WTC11 (cell line): ENCODE data around the gene HPGD.

ENCODE experiments used
- ETV6 ChIP-seq: sonication (generic); formaldehyde crosslinking; IDR thresholded peaks from 2 replicates; pipeline ENCODE4 v1.8.1; 2022; ENCODE audit warnings: mild to moderate bottlenecking, missing genetic modification reagents
- FOXJ3 ChIP-seq: sonication (generic); formaldehyde crosslinking; IDR thresholded peaks from 2 replicates; pipeline ENCODE4 v1.9.0; 2021; ENCODE audit warnings: missing genetic modification reagents, mild to moderate bottlenecking, borderline replicate concordance
- FOXP1 ChIP-seq: sonication (generic); formaldehyde crosslinking; IDR thresholded peaks from 2 replicates; pipeline ENCODE4 v1.8.0; 2022; ENCODE audit warnings: missing genetic modification reagents, mild to moderate bottlenecking, moderate library complexity, borderline replicate concordance
- GABPB1 ChIP-seq: sonication (generic); formaldehyde crosslinking; IDR thresholded peaks from 2 replicates; pipeline ENCODE4 v1.8.1; 2023; ENCODE audit warnings: mild to moderate bottlenecking, missing genetic modification reagents
- JUN ChIP-seq: sonication (generic); formaldehyde crosslinking; IDR thresholded peaks from 2 replicates; pipeline ENCODE4 v1.8.0; 2023; ENCODE audit warnings: mild to moderate bottlenecking, missing genetic modification reagents
- RORB ChIP-seq: fragments of 250-450 bp; sonication (Bioruptor Pico); IDR thresholded peaks from 2 replicates; pipeline ENCODE4 v1.9.0; 2021; ENCODE audit warnings: mild to moderate bottlenecking
- TF ChIP-seq, protein P1 (sequence below): sonication (generic); formaldehyde crosslinking; IDR thresholded peaks from 2 replicates; pipeline ENCODE4 v1.8.0; 2022; ENCODE audit warnings: mild to moderate bottlenecking, missing genetic modification reagents
- TF ChIP-seq, protein P2 (sequence below): fragments of 200-600 bp; IDR thresholded peaks from 2 replicates; pipeline ENCODE4 v1.8.0; 2022; ENCODE audit warnings: antibody characterized with exemption
- TF ChIP-seq, protein P3 (sequence below): sonication (generic); formaldehyde crosslinking; IDR thresholded peaks from 2 replicates; pipeline ENCODE4 v1.8.0; 2022; ENCODE audit warnings: mild to moderate bottlenecking, missing genetic modification reagents

DNA sequence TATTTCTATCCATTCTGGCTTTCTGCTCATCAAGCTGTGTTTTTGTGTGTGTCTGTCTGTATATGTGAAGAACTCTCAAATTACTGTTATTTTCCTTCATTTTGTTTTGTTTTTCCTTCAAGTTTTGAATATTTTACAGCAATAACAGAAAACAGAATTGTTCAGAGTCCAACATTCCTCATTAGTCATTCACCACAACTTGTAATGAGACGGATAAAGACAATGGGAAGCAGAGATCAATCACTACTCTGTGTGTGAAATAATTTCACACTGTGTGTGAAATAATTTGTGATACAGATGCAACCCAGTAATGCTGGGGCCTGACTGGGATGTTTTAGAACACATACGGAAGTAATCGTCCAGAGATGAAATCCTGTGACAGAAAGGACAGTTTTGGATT lies 55.2 kb downstream of the HPGD start:
- no peak for TF ChIP-seq JUN (CRISPR knock-in tag)
- TF ChIP-seq GABPB1 (CRISPR knock-in tag) = no peak
- TF ChIP-seq, protein P1, sequence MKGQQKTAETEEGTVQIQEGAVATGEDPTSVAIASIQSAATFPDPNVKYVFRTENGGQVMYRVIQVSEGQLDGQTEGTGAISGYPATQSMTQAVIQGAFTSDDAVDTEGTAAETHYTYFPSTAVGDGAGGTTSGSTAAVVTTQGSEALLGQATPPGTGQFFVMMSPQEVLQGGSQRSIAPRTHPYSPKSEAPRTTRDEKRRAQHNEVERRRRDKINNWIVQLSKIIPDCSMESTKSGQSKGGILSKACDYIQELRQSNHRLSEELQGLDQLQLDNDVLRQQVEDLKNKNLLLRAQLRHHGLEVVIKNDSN (CRISPR knock-in tag) = no peak
- no peak for TF ChIP-seq RORB (CRISPR knock-in tag)
- TF ChIP-seq, protein P2, sequence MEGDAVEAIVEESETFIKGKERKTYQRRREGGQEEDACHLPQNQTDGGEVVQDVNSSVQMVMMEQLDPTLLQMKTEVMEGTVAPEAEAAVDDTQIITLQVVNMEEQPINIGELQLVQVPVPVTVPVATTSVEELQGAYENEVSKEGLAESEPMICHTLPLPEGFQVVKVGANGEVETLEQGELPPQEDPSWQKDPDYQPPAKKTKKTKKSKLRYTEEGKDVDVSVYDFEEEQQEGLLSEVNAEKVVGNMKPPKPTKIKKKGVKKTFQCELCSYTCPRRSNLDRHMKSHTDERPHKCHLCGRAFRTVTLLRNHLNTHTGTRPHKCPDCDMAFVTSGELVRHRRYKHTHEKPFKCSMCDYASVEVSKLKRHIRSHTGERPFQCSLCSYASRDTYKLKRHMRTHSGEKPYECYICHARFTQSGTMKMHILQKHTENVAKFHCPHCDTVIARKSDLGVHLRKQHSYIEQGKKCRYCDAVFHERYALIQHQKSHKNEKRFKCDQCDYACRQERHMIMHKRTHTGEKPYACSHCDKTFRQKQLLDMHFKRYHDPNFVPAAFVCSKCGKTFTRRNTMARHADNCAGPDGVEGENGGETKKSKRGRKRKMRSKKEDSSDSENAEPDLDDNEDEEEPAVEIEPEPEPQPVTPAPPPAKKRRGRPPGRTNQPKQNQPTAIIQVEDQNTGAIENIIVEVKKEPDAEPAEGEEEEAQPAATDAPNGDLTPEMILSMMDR = no peak
- TF ChIP-seq, protein P3, sequence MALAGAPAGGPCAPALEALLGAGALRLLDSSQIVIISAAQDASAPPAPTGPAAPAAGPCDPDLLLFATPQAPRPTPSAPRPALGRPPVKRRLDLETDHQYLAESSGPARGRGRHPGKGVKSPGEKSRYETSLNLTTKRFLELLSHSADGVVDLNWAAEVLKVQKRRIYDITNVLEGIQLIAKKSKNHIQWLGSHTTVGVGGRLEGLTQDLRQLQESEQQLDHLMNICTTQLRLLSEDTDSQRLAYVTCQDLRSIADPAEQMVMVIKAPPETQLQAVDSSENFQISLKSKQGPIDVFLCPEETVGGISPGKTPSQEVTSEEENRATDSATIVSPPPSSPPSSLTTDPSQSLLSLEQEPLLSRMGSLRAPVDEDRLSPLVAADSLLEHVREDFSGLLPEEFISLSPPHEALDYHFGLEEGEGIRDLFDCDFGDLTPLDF (CRISPR knock-in tag) = no peak
- no peak for TF ChIP-seq FOXP1 (CRISPR knock-in tag)
- TF ChIP-seq FOXJ3 (CRISPR knock-in tag) = no peak
- no peak for TF ChIP-seq ETV6
